NT2/D1 (cell line): Measurements from ENCODE around the gene CAV1.

Experiments used
- DNase-seq: peaks from one replicate; pipeline ENCODE4 v3.0.0-alpha.2; 2011; ENCODE audit warnings: low read depth, low spot score
- H3K27me3 ChIP-seq: 2 replicates; pipeline ENCODE4 v1.6.0; 2011; ENCODE audit warnings: mild to moderate bottlenecking; ENCODE audit not compliant: insufficient read length, insufficient read depth
- H3K36me3 ChIP-seq: 2 replicates; pipeline ENCODE4 v1.6.1; 2011; ENCODE audit warnings: mild to moderate bottlenecking, low read length, mixed read lengths; ENCODE audit not compliant: insufficient read depth, insufficient read length
- H3K4me1 ChIP-seq: 2 replicates; pipeline ENCODE4 v1.5.1; 2011; ENCODE audit not compliant: insufficient read depth, insufficient read length
- H3K4me3 ChIP-seq: 2 replicates; pipeline ENCODE4 v1.5.1; 2011; ENCODE audit warnings: low read depth; ENCODE audit not compliant: insufficient read length
- H3K9ac ChIP-seq: 2 replicates; pipeline ENCODE4 v1.6.0; 2011; ENCODE audit warnings: low read depth; ENCODE audit not compliant: insufficient read length
- H3K9me3 ChIP-seq: 2 replicates; pipeline ENCODE4 v1.5.1; 2011; ENCODE audit warnings: mild to moderate bottlenecking, low read length; ENCODE audit not compliant: insufficient read depth
- SUZ12 ChIP-seq: IDR thresholded peaks from 2 replicates; pipeline ENCODE4 v1.6.1; 2011; ENCODE audit not compliant: insufficient read length, insufficient read depth; ENCODE audit errors: extremely low read depth
- YY1 ChIP-seq: IDR thresholded peaks from 2 replicates; pipeline ENCODE4 v1.6.1; 2011; ENCODE audit not compliant: insufficient read length, insufficient read depth
- ZNF274 ChIP-seq: IDR thresholded peaks from 2 replicates; pipeline ENCODE4 v1.6.1; 2011; ENCODE audit warnings: mild to moderate bottlenecking, low read depth, low read length

Gene CAV1

GRCh38 chr7:116491887-116492653 is 32.8 kb upstream of the CAV1 start:
- no peak overlapping the region for H3K9ac ChIP-seq
- no peak for DNase-seq
- TF ChIP-seq YY1 (no peak), SUZ12 (no peak), ZNF274 (no peak)

GRCh38 chr7:116492654-116493109 is 32.2 kb upstream of the CAV1 start:
- DNase-seq, result no peak
- TF ChIP-seq YY1 (no peak), SUZ12 (no peak), ZNF274 (no peak)
- H3K36me3 ChIP-seq, result no peaks in the 10 kb centered on the region
- H3K4me3 ChIP-seq, result no peak overlapping the region
- no peaks in the 10 kb centered on the region for H3K9me3 ChIP-seq
- no peaks in the 10 kb centered on the region for H3K4me1 ChIP-seq
- no peak overlapping the region for H3K9ac ChIP-seq
- H3K27me3 ChIP-seq, result no peaks in the 10 kb centered on the region

More at GRCh38 chr7:116491887-116492653, 32.8 kb upstream of the CAV1 start:
- H3K9me3 ChIP-seq, result no peaks in the 10 kb centered on the region
- no peaks in the 10 kb centered on the region for H3K4me1 ChIP-seq
- H3K27me3 ChIP-seq, result no peaks in the 10 kb centered on the region
- no peaks in the 10 kb centered on the region for H3K36me3 ChIP-seq
- no peak overlapping the region for H3K4me3 ChIP-seq

GRCh38 chr7:116493449-116493848 is 31.4 kb upstream of the CAV1 start:
- TF ChIP-seq SUZ12 (no peak), ZNF274 (no peak), YY1 (no peak)
- Histone ChIP-seq H3K9ac (no peak overlapping the region), H3K36me3 (no peaks in the 10 kb centered on the region), H3K9me3 (no peaks in the 10 kb centered on the region), H3K4me3 (no peak overlapping the region), H3K4me1 (no peaks in the 10 kb centered on the region), H3K27me3 (no peaks in the 10 kb centered on the region)
- no peak for DNase-seq

- TF ChIP-seq SUZ12, result no peak
- no peak for TF ChIP-seq ZNF274
- no peak for TF ChIP-seq YY1
- Histone ChIP-seq H3K9me3 (no peaks in the 10 kb centered on the region), H3K4me3 (no peak overlapping the region), H3K9ac (no peak overlapping the region), H3K4me1 (peaks cover 4% of the 10 kb centered on the region), H3K27me3 (peaks cover 5% of the 10 kb centered on the region), H3K36me3 (no peaks in the 10 kb centered on the region)
- DNase-seq, result no peak
These were observed 30.4 kb upstream of the CAV1 start for GRCh38 chr7:116494472-116494871.

GRCh38 chr7:116495736-116496135 is 29.1 kb upstream of the CAV1 start:
- H3K36me3 ChIP-seq, result no peaks in the 10 kb centered on the region
- H3K4me1 ChIP-seq, result peaks cover 4% of the 10 kb centered on the region
- H3K9ac ChIP-seq, result no peak overlapping the region
- H3K4me3 ChIP-seq, result no peak overlapping the region
- TF ChIP-seq SUZ12 (no peak), ZNF274 (no peak), YY1 (no peak)
- peaks cover 12% of the 10 kb centered on the region for H3K27me3 ChIP-seq
- H3K9me3 ChIP-seq, result no peaks in the 10 kb centered on the region
- no peak for DNase-seq

- peaks cover 21% of the 10 kb centered on the region for H3K27me3 ChIP-seq
- peaks cover 4% of the 10 kb centered on the region for H3K4me1 ChIP-seq
- no peak overlapping the region for H3K4me3 ChIP-seq
- no peaks in the 10 kb centered on the region for H3K9me3 ChIP-seq
- no peak for DNase-seq
- no peak overlapping the region for H3K9ac ChIP-seq
- TF ChIP-seq YY1 (no peak), ZNF274 (no peak), SUZ12 (no peak)
- no peaks in the 10 kb centered on the region for H3K36me3 ChIP-seq
These were observed 28.2 kb upstream of the CAV1 start for GRCh38 chr7:116496653-116497052.

GRCh38 chr7:116497708-116498107 is 27.1 kb upstream of the CAV1 start:
- H3K4me1 ChIP-seq, result peaks cover 4% of the 10 kb centered on the region
- peaks cover 21% of the 10 kb centered on the region for H3K27me3 ChIP-seq
- no peaks in the 10 kb centered on the region for H3K36me3 ChIP-seq
- H3K9ac ChIP-seq, result no peak overlapping the region
- no peak for DNase-seq
- TF ChIP-seq YY1 (no peak), ZNF274 (no peak), SUZ12 (no peak)
- H3K4me3 ChIP-seq, result no peak overlapping the region
- no peaks in the 10 kb centered on the region for H3K9me3 ChIP-seq
